GM19324 (cell line): ENCODE measurements around the gene COQ9.
"Not testable (repeated sequence)": the region's sequence is repeated elsewhere in the genome, so short reads cannot be mapped to it uniquely, and the experiment has no call there.

ENCODE experiments used
- ATAC-seq: cut with Tn5 transposase; IDR thresholded peaks from one replicate; pipeline ENCODE4 v1.9.1; 2021; ENCODE audit warnings: mild to moderate bottlenecking, moderate library complexity; ENCODE audit not compliant: unreplicated experiment, low FRiP score

The COQ9 gene, protein sequence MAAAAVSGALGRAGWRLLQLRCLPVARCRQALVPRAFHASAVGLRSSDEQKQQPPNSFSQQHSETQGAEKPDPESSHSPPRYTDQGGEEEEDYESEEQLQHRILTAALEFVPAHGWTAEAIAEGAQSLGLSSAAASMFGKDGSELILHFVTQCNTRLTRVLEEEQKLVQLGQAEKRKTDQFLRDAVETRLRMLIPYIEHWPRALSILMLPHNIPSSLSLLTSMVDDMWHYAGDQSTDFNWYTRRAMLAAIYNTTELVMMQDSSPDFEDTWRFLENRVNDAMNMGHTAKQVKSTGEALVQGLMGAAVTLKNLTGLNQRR

DNA sequence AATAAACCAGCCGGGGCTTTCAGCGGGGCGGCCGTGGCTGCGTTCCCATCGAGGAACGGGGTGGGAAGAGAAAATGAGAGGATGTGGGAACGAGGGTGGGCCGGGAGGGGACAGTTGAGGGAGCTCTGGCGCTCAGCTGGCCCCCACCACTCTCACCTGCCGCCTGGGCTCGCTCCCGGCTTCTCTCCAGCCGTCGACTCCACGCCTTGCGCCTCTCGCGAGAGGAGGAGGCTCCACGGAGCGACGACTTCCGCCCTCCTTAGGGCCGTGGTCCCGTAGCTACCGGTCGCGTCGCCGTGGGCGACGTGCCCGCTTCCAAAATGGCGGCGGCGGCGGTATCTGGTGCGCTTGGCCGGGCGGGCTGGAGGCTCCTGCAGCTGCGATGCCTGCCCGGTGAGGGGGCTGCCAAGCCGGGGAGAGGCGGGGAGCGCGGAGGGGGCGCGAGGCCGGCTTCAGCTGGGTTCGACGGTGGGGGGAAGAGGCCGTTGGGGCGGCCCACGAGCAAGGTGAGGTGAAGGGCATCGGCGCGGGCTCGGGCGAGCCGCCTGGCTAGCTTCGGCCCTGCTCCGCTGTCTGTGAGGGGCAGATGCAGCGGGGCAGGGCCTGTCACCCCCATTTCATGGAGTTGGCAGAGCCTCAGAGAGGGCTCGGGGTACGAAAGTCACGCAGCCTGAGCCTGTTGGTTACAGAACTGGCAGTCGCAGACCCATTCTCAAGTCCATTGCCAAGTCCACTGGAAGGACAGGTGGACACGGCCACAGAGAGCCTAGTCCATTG, at the start of gene COQ9, which contains the start of gene CIAPIN1:
COQ9 (plus strand) TSS at position 294 of the 777 bp plus-strand sequence; CDS start at position 321, 27 bp downstream.
CIAPIN1 (minus strand) TSS at position 200 of the 777 bp plus-strand sequence. CDS start 6,457 bp downstream, outside the sequence.
- peak; percentile 97 for ATAC-seq

DNA sequence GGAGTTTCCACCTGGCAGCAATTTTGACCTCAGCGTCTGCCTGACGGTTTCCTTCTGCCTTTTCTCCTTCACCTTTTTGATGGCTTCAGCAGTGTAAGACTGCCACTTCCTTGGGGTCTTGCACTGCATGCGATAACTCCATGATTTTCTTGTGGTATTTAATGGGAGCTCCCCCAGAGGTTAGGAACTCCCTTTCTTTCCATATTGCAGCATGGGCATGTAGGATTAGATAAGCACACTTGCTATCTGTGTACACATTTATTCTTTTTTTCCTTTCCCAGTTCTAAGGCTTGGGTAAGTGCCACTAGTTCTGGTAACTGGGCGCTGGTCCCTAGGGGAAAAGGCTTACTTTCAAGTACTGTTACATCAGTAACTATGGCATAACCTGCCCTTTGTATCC, 49.8 kb upstream of the COQ9 start:
- ATAC-seq: not testable (repeated sequence)

DNA sequence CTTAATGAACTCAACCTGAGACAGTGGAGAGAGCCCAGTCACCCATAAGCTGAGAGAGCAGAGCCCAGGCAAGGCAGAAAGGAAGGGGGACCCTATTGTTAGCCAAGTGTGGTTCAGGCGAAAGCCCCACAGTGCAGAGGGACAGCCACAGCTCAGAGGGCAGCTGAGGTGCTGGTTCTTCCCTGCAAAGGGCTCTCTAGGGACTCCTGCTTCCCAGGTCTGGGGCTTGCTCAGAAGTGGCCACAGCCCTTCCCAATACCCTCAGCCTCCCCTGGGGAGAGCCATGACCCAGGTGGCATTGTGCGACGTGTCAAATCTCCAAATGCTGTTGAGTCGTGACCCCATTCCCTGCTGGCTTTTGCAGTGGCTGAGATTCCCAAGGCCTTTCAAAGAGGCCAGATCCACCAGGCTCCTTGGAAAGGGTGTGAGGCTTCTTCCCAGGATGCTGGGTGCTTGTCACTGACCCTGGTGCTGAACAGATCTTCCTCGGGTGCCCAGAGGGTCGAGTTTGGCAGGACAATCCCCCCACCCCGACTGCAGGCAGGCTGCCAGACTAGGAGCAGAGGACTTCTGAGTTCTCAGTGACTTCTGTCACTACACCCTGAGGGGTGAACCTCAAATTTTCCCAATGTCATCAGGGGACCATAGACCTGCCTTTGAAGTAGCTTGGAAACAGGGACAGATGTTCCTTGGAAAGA, 45.2 kb upstream of the COQ9 start:
- ATAC-seq: no peak

DNA sequence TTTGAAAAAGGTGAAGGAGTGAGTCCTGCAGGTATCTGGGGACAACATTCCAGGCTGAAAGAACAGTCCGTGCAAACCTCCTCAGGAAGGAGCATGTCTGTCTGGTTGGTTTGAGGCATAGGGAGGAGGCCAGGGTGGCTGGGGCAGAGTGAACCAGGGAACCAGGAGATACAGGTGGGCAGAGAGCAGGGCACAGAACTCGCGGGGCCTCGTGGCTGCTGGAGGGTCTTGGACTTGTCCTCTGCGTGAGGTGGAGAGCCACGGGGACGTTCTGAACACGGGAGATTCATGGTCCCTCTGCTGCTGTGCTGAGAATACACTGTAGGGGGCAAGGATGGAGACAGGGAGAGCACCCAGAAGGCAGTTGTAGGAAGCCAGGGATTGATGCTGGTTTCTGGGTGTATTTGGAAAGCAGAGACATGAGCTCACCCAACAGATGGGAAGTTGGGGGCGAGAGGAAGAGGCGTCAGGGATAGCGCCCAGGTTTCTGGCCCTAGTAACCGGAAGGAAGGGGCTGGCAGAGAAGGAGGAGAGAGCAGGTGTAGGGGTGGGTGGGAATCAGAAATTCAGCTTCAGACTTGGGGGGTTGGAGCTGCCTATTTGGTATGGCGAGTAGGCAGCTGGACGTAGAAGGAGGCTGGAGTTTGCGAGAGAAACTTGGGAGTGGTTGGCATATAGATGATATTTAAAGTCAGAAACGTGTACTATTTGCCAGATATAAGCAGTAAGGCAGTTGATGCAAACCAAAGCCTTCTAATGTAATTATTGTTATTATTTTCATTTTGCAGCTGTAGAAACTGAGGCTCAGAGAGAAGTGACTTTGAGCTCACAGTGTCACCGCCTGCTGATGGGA, 43.1 kb upstream of the COQ9 start, which contains the start of gene CCL17:
CCL17 (plus strand) TSS at position 803 of the 853 bp plus-strand sequence. CDS start 9,166 bp downstream, outside the sequence.
- ATAC-seq: no peak

DNA sequence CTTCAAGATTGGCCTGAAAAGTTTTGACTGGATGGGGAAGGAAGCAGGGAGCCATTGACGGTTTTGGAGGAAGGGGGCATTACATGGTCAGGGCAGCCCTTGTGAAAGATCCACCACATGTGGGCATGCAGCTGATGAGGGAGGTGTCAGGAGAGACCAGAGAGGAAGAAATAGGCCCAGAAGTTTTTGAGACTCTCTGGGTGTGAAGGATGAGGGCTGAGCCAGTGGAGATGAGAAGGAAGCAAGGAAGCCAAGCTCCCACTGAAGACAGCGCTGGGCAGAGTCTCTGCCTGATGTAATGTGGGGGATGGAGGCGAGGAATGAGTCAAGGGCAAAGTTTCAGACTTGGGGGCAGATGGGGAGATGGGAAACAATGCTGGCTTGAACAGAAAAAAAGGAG, 42.2 kb upstream of the COQ9 start:
- no peak for ATAC-seq

DNA sequence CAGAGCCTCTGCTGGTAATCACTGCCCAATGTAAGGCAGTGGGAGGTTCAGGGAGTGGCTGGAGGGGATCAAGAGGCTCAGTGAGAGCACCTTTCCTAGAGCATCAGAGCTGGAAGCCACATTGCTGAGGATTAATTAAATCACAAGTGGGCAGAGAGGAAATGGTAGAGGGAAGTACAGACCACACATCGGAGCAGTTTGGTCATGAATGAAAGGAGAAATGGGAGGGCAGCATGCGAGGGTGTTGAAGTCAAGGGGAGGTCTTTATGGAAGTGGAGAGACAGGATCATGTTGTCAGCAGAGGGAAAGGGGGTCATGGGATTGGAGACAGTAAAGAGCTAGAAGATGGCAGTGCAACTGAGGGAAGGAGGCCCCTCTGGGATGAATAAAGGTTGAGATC, 40.4 kb upstream of the COQ9 start:
- ATAC-seq: no peak

DNA sequence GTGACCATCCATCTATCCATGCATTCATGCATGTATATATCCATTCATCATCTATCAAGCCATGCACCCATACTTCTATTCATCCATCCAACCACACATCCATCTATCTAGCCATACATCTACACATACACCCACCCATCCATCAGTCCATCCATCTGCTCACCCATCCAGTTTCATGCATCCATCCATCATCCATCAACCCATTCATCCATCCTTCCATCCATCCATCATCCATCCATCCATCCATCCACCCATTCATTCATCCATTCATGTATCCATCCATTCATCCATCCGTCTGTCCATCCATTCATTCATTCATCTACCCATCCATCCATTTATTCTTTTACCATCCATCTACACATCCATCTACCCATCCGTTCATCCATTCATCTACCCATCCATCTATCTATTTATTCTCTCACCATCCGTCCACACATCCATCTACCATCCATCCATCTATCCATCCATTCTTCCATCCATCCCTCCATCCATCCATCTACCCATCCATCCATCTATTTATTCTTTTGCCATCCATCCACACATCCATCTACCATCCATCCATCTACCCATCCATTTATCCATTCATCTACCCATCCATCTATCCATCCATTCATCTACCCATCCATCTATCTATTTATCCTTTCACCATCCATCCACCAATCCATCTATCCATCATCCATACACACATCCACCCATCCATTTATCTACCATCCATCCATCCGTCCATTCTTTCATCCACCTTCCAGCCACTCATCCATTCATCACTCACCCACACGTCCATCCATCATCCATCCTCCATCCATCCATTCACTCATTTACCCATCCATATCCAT, 39.5 kb upstream of the COQ9 start:
- no peak for ATAC-seq

DNA sequence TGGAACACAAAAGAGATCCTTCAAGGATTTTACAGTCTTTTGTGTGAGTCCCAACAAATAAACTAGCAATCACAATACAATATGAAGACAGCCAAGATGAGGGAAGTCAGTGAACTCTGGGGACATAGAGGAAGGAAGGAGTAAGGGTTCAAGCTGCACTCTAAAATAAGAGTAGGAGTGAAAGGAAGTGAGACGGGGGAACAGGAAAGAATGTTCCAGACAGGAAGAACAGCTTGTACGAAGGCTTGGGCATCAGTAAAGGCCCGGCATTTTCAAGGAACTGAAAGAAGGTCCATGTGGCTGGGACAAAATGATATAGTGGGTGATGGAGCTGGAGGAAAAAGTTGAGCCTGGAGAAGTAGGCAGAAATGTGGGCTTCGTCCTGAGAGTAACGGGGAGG, 38.2 kb upstream of the COQ9 start:
- ATAC-seq: no peak

DNA sequence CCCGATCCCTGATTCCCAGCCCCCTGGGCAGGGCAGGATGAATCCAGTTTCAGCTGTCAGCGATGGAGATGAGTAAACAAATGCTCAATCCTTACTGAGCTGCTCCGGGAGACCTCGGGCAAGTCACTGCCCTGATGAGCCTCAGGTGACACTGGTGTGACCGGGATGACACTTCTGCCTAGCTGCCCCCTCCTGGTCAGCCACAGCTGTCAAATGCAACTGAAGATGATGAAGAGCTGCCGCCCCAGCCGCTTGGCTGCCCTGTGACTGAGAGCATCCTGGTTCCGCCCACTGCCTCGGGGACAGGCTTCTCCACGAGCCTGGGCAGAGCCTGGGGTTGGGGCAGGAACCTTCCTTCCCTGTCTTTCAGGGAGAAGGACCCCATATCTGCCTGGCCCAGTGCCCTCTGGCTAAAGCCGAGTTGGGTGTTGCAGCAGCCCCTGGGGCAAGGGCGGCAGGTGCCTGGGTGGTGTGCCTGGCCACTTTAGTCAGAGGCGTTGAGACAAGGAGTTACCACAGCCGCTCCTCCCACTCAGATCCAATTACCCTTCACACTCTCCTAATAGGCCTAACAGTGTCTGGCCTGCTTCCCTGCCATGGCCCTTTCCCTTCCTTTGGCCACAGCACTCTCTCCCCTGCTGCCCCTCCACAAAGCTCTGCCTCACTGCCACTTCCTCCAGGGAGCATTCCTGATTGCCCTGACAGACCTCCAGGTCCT, 37.2 kb upstream of the COQ9 start:
- ATAC-seq: no peak

DNA sequence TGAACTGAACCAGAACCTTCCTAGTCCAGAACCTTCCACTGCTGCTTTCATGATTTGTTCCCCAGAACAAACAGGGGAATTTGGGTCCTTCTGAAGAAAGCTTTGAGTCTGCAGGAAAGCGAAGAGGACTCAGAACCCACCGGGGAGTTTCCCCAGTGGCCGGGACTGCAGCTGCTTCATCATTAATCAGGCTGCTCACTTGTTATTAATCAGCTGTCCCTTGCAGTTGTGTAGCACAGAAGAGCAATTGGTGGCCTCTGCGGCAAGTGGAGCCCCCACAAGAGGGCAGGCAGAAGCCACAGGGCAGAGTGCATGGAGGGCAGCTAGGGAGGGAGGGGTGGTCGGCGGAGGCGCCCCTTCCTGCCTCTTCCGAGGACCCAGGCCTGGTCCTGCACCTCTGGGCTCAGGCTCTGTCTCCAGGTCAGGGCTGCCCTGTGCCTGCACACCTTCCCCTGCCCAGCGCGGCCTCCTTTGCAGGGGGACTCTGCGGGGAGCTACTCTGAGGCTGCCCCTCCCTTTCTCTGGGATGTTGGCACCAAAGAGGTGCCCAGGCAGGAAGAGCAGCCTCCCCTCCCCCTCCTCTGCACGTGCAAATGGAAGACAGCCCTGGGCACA, 35.8 kb upstream of the COQ9 start:
- ATAC-seq: no peak

DNA sequence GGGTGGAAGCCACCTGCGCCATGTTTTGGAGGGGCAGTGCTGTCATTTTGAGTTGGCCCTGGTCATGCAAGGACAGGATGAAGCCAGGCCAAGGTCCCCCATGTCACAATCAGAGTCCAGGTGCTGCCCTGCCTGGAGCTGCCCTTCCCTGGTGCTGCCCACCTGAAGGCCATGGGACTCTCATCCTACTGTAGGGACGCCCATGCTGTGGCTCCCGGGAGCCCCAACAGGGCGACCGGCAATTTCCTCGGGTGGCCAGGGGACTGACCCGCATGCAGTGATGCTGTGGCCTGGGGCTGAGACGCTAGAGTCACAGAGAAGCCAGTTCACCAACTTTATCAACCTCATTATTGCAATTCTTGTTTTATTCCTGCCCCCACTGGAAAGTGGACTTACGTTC, 34.7 kb upstream of the COQ9 start:
- no peak for ATAC-seq

DNA sequence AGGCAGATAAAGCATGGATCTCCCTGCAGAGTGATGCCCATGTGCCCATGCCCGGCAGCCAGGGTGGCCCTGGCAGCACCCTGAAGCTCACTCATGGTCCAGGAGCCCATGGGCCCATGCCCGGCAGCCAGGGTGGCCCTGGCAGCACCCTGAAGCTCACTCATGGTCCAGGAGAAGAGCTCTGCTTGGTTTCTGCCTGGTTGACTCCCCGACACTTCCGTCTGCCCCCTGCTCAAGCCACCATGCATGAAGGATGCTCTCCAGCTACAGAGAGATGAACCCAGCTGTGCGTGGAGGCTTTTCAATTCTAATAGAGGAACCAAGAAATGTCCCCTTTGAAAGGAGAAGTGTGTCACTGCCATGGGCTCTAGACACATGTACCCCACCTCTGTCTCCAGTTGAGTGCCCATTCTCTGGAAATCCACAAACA, 34.0 kb upstream of the COQ9 start:
- peak; percentile 46 for ATAC-seq

DNA sequence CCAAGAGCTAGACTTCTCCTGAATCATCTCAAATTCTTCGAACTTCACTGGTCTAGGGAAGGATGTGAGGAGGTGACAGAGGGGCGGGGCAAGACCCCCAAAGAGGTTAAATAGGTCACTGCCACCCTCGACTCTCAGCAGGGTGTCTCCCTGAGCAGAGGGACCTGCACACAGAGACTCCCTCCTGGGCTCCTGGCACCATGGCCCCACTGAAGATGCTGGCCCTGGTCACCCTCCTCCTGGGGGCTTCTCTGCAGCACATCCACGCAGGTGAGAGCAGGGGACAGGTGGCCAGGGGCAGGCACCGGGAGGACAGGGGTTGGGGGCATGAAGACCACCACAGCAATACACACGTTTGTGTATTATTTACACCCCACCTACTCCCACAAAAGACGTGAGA, 33.5 kb upstream of the COQ9 start:
- ATAC-seq: no peak

DNA sequence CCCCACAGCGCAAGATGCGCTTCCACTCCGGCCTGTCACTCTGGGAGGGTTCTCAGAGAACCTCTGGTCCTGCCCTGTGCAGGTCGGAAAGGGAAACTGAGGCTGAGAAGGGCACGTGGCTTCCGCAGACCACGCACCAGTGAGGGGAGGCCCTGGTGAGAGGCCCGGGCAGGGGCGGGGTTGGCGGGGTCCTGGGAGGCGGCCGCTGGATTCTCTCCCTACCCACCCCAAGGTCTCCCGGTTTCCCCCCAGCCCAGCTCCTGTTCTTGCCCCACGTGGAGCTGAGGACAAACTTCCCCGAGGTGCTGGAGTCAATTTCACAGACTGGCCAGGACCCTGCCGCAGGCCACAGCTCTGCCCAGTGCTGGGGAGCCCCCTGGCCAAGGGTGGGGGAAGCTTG, 31.2 kb upstream of the COQ9 start:
- ATAC-seq: no peak

DNA sequence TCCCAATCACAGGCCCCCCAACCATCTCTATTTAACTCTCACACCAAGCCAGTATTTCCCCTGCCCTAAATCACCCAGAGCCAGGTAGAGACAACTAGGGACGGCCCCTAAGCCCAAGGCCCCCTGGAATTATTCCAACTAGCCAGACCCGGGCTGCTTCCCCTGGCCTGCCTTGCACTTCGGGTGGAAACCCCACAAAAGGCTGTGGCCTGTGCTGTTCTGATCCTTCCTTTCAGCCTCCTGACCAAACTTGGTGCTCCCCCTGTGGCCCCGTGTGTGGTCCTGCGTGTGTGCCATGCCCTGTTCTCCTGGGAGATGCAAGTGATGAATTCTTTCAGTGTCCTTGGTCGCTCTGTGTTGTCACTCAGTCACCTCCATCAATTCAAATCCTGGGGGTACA, 27.8 kb upstream of the COQ9 start:
- ATAC-seq: no peak

DNA sequence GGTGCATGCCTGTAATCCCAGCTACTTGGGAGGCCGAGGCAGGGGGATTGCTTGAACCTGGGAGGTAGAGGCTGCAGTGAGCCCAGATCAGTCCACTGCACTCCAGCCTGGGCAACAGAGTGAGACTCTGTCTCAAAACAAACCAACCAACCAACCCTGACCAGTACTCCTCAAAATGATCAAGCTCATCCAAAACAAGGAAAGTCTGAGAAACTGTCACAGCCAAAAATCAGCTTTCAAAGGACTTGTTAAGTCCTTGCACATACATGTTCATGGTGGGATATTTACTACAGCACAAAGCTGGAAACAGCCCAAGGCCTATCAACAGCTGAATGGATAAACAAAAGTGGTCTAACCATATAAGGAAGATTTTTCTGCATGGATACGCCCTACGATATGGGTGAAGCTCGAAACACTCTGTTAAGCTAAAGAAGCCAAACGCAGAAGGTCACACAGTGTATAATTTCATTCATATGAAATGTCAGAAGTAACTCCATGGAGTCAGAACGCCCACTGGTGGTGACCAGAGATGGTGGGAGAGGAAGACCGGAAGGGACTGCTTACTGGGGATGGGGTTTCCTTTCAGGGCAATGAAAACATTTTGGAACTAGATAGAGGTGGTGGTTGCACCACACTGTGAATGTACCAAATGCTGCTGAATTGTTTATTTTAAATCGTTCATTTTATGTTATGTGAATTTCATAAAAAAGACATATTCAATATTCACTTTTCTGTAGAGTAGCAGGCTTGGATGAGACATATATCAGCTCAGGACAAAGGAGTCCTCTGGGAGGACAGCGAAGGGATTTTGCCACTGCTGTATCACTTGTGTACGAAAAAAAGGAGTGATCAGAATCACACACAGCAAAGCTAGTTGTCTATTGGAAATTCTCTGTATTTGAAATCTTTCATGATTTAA, 25.0 kb upstream of the COQ9 start:
- ATAC-seq: no peak

DNA sequence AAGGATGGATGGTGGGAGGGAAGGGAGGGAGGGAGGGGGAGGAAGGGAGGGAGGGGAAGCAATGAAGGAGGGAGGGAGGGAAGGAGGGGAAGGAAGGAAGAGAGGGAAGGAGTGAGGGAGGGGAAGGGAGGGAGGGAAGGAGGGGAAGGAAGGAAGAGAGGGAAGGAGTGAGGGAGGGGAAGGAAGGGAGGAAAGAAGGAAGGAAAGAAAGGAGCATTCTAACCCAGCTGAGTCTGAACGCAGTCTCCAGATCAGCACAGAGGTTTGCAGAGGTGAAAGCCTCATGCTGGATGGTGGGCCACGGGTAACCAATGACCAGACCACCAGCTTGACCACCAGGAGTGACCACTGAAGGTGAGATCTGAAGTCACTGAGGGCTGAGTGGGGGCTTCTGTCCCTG, 24.1 kb upstream of the COQ9 start:
- no peak for ATAC-seq
